ENCODE measurements around the gene SLC35E3. TPM values are rescaled to one million over a fixed set of nuclear protein-coding genes. Genes with fewer than 3 reads are reported as not detected.

The SLC35E3 gene
- total and polyA plus RNA-seq, 10 donors: 4.8 to 16.1 (median 6.4) TPM

DNA sequence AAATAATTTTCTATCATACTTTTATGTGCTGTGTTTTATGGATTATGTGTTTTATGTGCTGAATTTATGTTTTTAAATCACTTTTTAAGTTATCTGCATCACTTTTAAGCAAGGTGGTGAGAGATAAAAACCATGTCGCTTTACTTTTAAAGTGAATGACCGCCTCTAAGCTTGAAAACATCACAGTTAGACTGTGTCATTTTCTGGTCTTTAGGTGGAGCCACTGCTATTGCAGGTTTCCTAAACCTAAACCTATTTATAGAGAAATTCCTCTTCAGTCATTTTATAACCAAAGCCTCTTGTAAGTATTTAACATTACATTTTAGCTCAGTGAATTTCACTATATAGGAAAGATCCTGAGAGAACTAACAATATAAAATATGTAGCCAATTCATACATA lies 41.0 kb downstream of the SLC35E3 start:
- H3K36me3 ChIP-seq: no peaks in the 10 kb centered on the region
- H3K4me3 ChIP-seq: peak overlapping the region in 1 of 8 donors; percentile 19
- intact Hi-C loops (cut with DNase I; ENCODE audit: low total_unique reads): no loop called here
- H3K9me3 ChIP-seq: no peaks in the 10 kb centered on the region
- peak overlapping the region; percentile 16 to 91 (median 82) for H3K27ac ChIP-seq
- TF ChIP-seq, protein P1, sequence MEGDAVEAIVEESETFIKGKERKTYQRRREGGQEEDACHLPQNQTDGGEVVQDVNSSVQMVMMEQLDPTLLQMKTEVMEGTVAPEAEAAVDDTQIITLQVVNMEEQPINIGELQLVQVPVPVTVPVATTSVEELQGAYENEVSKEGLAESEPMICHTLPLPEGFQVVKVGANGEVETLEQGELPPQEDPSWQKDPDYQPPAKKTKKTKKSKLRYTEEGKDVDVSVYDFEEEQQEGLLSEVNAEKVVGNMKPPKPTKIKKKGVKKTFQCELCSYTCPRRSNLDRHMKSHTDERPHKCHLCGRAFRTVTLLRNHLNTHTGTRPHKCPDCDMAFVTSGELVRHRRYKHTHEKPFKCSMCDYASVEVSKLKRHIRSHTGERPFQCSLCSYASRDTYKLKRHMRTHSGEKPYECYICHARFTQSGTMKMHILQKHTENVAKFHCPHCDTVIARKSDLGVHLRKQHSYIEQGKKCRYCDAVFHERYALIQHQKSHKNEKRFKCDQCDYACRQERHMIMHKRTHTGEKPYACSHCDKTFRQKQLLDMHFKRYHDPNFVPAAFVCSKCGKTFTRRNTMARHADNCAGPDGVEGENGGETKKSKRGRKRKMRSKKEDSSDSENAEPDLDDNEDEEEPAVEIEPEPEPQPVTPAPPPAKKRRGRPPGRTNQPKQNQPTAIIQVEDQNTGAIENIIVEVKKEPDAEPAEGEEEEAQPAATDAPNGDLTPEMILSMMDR (IDR thresholded peaks at IDR 0.05 in 8 of 11, conservative IDR thresholded peaks at IDR 0.05 in 3 of 11): no peak
- TF ChIP-seq POLR2AphosphoS5 (IDR thresholded peaks at IDR 0.05): no peak
- no peak for TF ChIP-seq POLR2A (IDR thresholded peaks at IDR 0.05)
- H3K27me3 ChIP-seq (replicated peaks in 1 of 7): no peaks in the 10 kb centered on the region
- DNase-seq: no peak
- 77 to 94% (median 93%) methylated on average over 2 of the region's 2 CpGs for WGBS, 5 donors
- H3K4me1 ChIP-seq: peaks cover 15 to 57% (median 40%) of the 10 kb centered on the region in 6 donors

DNA sequence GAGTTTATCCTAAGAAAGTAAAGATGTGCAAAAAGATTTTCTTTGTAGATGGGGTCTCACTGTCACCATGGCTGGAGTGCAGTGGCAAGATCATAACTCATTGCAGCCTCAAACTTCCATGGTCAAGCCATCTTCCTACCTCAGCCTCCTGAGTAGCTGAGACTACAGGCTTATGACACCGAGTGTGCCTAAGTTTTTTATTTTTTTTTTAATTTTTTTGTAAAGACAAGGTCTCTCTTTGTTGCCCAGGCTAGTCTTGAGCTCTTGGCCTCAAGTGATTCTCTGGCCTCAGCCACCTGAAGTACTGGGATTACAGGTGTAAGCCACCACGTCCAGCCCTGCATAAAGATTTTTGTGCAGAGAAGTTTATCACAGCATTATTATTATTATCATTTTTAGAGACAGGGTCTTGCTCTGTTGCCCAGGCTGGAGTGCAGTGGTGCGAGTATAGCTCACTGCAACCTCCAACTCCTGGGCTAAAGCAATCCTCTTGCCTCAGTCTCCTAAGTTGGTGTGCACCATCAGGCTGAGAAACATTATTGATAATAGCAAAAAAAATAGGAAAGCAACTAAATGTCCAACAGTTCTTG lies 42.7 kb downstream of the SLC35E3 start:
- Histone ChIP-seq H3K27ac (peak overlapping the region in 4 of 8 donors; percentile 82 to 91 (median 86)), H3K4me3 (no peak overlapping the region)
- TF ChIP-seq POLR2A (IDR thresholded peaks at IDR 0.05) (no peak), POLR2AphosphoS5 (IDR thresholded peaks at IDR 0.05) (no peak)
- TF ChIP-seq, protein P1 (IDR thresholded peaks at IDR 0.05 in 8 of 11, conservative IDR thresholded peaks at IDR 0.05 in 3 of 11): no peak

DNA sequence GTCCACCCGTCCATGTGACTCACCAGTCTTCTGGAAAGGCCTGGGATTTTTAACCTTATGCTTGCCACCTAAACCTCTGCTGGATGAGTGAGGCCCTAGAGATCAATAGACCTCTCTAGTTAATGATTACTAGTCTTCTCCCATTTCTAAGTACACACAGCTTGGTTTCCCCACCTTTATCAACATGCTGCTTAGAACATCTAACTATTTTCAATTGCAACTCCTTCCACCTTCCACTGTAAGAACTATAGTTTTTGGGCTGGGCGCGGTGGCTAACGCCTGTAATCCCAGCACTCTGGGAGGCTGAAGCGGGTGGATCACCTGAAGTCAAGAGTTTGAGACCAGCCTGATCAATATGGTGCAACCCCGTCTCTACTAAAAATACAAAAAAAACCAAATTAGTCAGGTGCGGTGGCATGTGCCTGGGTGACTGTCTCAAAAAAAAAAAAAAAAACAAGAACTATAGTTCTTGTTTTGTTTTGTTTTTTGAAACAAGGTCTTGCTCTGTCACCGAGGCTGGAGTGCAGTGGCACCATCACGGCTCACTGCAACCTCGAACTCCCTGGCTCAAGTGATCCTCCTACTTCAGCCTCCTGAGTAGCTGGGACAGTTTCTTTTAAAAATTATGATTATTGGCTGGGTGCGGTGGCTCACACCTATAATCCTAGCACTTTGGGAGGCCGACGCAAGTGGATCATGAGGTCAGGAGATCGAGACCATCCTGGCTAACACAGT lies 43.3 kb downstream of the SLC35E3 start:
- 89 to 94% (median 92%) methylated on average over 14 of the region's 14 CpGs for WGBS, 5 donors
- DNase-seq: no peak
- Histone ChIP-seq H3K27me3 (replicated peaks in 1 of 7) (no peaks in the 10 kb centered on the region), H3K4me1 (peaks cover 15 to 49% (median 36%) of the 10 kb centered on the region in 6 donors), H3K27ac (peak overlapping the region in 1 of 8 donors; percentile 91), H3K4me3 (no peak overlapping the region), H3K9me3 (no peaks in the 10 kb centered on the region), H3K36me3 (no peaks in the 10 kb centered on the region)
- TF ChIP-seq, protein P1 (IDR thresholded peaks at IDR 0.05 in 8 of 11, conservative IDR thresholded peaks at IDR 0.05 in 3 of 11): no peak
- TF ChIP-seq POLR2A (IDR thresholded peaks at IDR 0.05) (no peak), POLR2AphosphoS5 (IDR thresholded peaks at IDR 0.05) (no peak)
- intact Hi-C loops (cut with DNase I; ENCODE audit: low total_unique reads): no loop called here

More for the DNA sequence above, 42.7 kb downstream of the SLC35E3 start:
- DNase-seq: no peak
- intact Hi-C loops (cut with DNase I; ENCODE audit: low total_unique reads): no loop called here
- H3K36me3 ChIP-seq: no peaks in the 10 kb centered on the region
- peaks cover 15 to 54% (median 40%) of the 10 kb centered on the region in 6 donors for H3K4me1 ChIP-seq
- no peaks in the 10 kb centered on the region for H3K9me3 ChIP-seq
- no peaks in the 10 kb centered on the region for H3K27me3 ChIP-seq (replicated peaks in 1 of 7)
- 87 to 94% (median 92%) methylated on average over 3 of the region's 3 CpGs for WGBS, 5 donors

Data from spleen (tissue), 11 donors.